Measurements from ENCODE around the gene GSTP1.
"Not testable (repeated sequence)": the region's sequence is repeated elsewhere in the genome, so short reads cannot be mapped to it uniquely, and the experiment has no call there.

Gene GSTP1

DNA sequence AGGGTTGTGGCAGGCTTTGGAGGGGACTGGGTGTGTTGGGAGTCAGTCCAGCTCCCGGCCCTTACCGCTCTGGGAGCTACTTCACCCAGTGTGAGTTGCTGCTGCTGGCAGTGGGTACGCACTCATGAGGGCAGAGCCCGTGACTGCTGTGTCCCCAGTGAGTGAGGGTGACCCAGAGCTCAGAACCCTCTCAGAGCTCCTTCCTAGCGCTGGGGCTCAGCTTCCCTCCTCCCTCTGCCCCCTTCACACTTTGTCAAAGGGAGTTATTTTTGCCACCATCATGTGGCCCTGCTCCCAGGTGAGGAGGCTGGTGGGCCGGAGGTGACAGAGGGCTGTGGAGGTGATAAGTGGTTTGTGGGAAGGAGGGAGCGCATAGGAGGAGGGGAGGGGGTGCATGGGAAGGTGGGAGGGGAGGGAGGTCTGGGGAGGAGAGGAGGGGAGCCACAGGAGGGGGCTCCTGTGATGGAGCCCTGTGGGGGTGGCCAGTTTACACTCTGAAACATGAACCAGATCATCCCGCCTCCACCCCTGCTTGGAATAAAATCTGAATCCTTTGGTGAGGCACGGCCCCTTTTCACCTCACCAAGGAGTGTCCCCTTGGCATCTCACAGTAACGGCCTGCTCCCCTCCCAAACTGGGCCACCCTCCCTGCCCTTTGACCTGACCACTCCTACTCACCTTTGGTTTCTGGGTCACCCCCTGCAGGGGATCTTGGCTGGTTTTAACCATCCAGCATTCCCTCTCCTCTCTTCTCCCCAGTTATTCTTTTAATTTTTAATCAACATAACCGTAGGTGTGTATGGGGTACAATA is 33.0 kb downstream of the GSTP1 start:
- H3K4me3 ChIP-seq (ENCODE audit: insufficient read length, low read depth) = no peak overlapping the region

DNA sequence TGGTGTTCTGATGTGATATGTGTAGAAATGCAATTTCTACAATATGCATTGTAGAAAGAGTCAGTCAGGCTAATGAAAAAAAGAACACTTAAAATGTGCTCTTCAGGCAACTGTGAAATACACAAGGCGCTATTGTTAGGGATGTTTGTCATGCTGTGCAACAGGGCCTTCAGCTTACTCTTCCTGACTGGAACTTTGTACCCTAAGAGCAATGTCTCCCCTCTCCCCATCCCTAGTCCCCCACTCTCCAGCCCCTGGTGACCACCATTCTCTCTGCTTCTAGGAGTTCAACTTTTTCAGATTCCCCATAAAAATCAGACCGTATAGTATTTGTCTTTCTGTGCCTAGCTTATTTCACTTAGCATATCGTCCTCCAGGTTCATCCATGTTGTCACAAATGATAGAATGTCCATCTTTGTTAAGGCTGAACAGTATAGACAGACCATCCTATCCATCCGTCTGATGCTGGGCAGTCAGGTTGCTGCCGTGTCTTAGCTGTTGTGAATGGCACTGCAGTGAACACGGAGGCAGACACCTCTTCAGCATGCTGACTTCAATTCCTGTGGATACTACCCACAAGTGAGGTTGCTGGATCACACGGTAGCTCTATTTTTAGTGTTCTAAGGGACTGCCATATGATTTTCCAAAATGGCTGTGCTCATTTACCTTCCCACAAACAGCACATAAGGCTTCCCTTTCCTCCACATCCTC is 33.8 kb downstream of the GSTP1 start:
- Histone ChIP-seq H3K4me3 (ENCODE audit: insufficient read length, low read depth) (no peak overlapping the region), H3K9ac (ENCODE audit: insufficient read length, low read depth) (peak overlapping the region; percentile 85), H3K9me3 (ENCODE audit: insufficient read depth, low read length) (no peaks in the 10 kb centered on the region), H3K4me1 (ENCODE audit: insufficient read depth, insufficient read length) (peaks cover 35% of the 10 kb centered on the region), H3K36me3 (ENCODE audit: insufficient read depth, insufficient read length, low read length) (peaks cover 19% of the 10 kb centered on the region), H3K27me3 (ENCODE audit: insufficient read depth, insufficient read length) (no peaks in the 10 kb centered on the region)
- no peak for DNase-seq (ENCODE audit: low read depth, low spot score)
- TF ChIP-seq ZNF274 (IDR thresholded peaks at IDR 0.05; ENCODE audit: low read depth, low read length) (no peak), YY1 (IDR thresholded peaks at IDR 0.05; ENCODE audit: insufficient read depth, insufficient read length) (no peak), SUZ12 (IDR thresholded peaks at IDR 0.05; ENCODE audit: extremely low read depth, insufficient read depth, insufficient read length) (no peak)

More for the DNA sequence above, 33.0 kb downstream of the GSTP1 start:
- Histone ChIP-seq H3K9me3 (ENCODE audit: insufficient read depth, low read length) (no peaks in the 10 kb centered on the region), H3K4me1 (ENCODE audit: insufficient read depth, insufficient read length) (peaks cover 35% of the 10 kb centered on the region), H3K36me3 (ENCODE audit: insufficient read depth, insufficient read length, low read length) (peaks cover 26% of the 10 kb centered on the region), H3K27me3 (ENCODE audit: insufficient read depth, insufficient read length) (no peaks in the 10 kb centered on the region), H3K9ac (ENCODE audit: insufficient read length, low read depth) (peak overlapping the region; percentile 58)
- no peak for DNase-seq (ENCODE audit: low read depth, low spot score)
- TF ChIP-seq YY1 (IDR thresholded peaks at IDR 0.05; ENCODE audit: insufficient read depth, insufficient read length) = no peak
- no peak for TF ChIP-seq ZNF274 (IDR thresholded peaks at IDR 0.05; ENCODE audit: low read depth, low read length)
- no peak for TF ChIP-seq SUZ12 (IDR thresholded peaks at IDR 0.05; ENCODE audit: extremely low read depth, insufficient read depth, insufficient read length)

DNA sequence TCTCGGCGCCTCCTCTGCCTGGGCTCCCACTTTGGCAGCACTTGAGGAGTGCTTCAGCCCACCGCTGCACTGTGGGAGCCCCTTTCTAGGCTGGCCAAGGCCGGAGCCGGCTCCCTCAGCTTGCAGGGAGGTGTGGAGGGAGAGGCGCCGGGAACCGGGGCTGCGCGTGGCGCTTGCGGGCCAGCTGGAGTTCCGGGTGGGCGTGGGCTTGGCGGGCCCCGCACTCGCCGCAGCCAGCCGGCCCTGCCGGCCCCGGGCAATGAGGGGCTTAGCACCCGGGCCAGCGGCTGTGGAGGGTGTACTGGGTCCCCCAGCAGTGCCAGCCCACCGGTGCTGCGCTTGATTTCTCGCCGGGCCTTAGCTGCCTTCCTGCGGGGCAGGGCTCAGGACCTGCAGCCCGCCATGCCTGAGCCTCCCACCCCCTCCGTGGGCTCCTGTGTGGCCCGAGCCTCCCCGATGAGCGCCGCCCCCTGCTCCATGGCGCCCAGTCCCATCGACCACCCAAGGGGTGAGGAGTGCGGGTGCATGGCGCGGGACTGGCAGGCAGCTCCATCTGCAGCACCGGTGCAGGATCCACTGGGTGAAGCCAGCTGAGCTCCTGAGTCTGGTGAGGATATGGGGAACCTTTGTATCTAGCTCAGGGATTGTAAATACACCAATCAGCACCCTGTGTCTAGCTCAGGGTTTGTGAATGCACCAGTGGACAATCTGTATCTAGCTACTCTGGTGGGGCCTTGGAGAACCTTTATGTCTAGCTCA is 35.5 kb downstream of the GSTP1 start:
- not testable (repeated sequence) for H3K27me3 ChIP-seq (ENCODE audit: insufficient read depth, insufficient read length); H3K9me3 ChIP-seq (ENCODE audit: insufficient read depth, low read length); H3K36me3 ChIP-seq (ENCODE audit: insufficient read depth, insufficient read length, low read length); DNase-seq (ENCODE audit: low read depth, low spot score)
- Histone ChIP-seq H3K4me1 (ENCODE audit: insufficient read depth, insufficient read length) (peaks cover 27% of the 10 kb centered on the region), H3K9ac (ENCODE audit: insufficient read length, low read depth) (peak overlapping the region; percentile 85), H3K4me3 (ENCODE audit: insufficient read length, low read depth) (peak overlapping the region; percentile 60)

DNA sequence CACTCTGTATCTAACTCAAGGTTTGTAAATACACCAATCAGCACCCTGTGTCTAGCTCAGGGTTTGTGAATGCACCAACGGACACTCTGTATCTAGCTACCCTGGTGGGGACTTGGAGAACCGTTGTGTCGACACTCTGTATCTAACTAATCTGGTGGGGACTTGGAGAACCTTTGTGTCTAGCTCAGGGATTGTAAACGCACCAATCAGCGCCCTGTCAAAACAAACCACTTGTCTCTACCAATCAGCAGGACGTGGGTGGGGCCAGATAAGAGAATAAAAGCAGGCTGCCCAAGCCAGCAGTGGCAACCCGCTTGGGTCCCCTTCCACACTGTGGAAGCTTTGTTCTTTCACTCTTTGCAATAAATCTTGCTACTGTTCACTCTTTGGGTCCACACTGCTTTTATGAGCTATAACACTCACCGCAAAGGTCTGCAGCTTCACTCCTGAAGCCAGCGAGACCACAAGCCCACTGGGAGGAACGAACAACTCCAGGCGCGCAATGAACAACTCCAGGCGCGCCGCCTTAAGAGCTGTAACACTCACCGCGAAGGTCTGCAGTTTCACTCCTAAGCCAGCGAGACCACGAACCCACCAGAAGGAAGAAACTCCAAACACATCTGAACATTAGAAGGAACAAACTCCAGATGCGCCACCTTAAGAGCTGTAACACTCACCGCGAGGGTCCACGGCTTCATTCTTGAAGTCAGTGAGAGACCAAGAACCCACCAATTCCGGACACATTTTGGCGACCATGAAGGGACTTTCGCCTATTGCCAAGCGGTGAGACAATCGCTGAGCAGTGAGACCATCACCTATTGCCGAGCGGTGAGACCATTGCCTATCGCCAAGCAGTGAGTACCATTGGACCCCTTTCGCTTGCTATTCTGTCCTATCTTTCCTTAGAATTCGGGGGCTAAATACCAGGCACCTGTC is 36.3 kb downstream of the GSTP1 start:
- Histone ChIP-seq H3K4me1 (ENCODE audit: insufficient read depth, insufficient read length) (peaks cover 19% of the 10 kb centered on the region), H3K4me3 (ENCODE audit: insufficient read length, low read depth) (peak overlapping the region; percentile 88)

DNA sequence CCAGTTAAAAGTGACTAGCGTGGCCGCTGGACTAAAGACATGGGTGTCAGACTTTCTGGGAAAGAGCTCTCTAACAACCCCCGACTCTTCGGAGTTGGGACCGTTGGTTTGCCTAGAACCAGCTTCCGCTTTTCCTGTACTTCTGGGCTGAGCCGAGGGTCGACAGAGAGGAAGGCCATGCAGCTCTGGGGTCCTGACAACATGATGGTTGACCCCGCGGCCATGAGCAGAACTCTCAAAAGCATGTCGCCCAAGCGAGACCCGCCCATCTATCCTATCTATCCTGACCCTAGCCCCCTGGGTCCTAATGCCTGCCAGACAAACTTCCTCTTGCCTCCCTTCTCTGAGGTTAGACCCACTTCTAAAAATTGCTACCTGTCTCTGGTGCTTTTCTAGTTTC is 37.0 kb downstream of the GSTP1 start:
- not testable (repeated sequence) for H3K36me3 ChIP-seq (ENCODE audit: insufficient read depth, insufficient read length, low read length); H3K27me3 ChIP-seq (ENCODE audit: insufficient read depth, insufficient read length); DNase-seq (ENCODE audit: low read depth, low spot score); H3K9me3 ChIP-seq (ENCODE audit: insufficient read depth, low read length)
- Histone ChIP-seq H3K4me1 (ENCODE audit: insufficient read depth, insufficient read length) (peaks cover 14% of the 10 kb centered on the region), H3K4me3 (ENCODE audit: insufficient read length, low read depth) (peak overlapping the region; percentile 88), H3K9ac (ENCODE audit: insufficient read length, low read depth) (peak overlapping the region; percentile 97)

More for the DNA sequence above, 36.3 kb downstream of the GSTP1 start:
- not testable (repeated sequence) for H3K36me3 ChIP-seq (ENCODE audit: insufficient read depth, insufficient read length, low read length); H3K9me3 ChIP-seq (ENCODE audit: insufficient read depth, low read length); DNase-seq (ENCODE audit: low read depth, low spot score); H3K27me3 ChIP-seq (ENCODE audit: insufficient read depth, insufficient read length)
- peak overlapping the region; percentile 97 for H3K9ac ChIP-seq (ENCODE audit: insufficient read length, low read depth)

DNA sequence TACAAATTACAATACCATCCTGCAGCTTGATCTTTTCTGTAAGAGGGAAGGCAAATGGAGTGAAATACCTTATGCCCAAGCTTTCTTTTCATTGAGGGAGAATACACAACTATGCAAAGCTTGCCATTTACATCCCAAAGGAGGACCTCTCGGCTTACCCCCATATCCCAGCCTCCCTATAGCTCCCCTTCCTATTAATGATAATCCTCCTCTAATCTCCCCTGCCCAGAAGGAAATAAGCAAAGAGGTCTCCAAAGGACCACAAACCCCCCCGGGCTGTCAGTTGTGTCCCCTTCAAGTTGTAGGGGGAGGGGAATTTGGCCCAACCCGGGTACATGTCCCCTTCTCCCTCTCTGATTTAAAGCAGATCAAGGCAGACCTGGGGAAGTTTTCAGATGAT is 38.3 kb downstream of the GSTP1 start:
- not testable (repeated sequence) for H3K9me3 ChIP-seq (ENCODE audit: insufficient read depth, low read length); H3K27me3 ChIP-seq (ENCODE audit: insufficient read depth, insufficient read length); DNase-seq (ENCODE audit: low read depth, low spot score); H3K36me3 ChIP-seq (ENCODE audit: insufficient read depth, insufficient read length, low read length); H3K4me1 ChIP-seq (ENCODE audit: insufficient read depth, insufficient read length)
- Histone ChIP-seq H3K9ac (ENCODE audit: insufficient read length, low read depth) (peak overlapping the region; percentile 34), H3K4me3 (ENCODE audit: insufficient read length, low read depth) (peak overlapping the region; percentile 88)

DNA sequence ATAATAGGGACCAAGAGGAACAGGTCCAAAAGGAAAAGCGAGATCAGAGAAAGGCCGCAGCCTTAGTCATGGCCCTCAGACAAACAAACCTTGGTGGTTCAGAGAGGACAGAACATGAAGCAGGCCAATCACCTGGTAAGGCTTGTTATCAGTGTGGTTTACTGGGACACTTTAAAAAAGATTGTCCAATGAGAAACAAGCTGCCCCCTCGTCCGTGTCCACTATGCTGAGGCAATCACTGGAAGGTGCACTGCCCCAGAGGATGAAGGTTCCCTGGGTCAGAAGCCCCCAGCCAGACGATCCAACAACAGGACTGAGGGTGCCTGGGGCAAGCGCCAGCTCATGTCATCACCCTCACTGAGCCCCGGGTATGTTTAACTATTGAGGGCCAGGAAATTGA is 39.3 kb downstream of the GSTP1 start:
- not testable (repeated sequence) for H3K36me3 ChIP-seq (ENCODE audit: insufficient read depth, insufficient read length, low read length); H3K9ac ChIP-seq (ENCODE audit: insufficient read length, low read depth); DNase-seq (ENCODE audit: low read depth, low spot score); H3K27me3 ChIP-seq (ENCODE audit: insufficient read depth, insufficient read length); H3K9me3 ChIP-seq (ENCODE audit: insufficient read depth, low read length); H3K4me1 ChIP-seq (ENCODE audit: insufficient read depth, insufficient read length); H3K4me3 ChIP-seq (ENCODE audit: insufficient read length, low read depth)

DNA sequence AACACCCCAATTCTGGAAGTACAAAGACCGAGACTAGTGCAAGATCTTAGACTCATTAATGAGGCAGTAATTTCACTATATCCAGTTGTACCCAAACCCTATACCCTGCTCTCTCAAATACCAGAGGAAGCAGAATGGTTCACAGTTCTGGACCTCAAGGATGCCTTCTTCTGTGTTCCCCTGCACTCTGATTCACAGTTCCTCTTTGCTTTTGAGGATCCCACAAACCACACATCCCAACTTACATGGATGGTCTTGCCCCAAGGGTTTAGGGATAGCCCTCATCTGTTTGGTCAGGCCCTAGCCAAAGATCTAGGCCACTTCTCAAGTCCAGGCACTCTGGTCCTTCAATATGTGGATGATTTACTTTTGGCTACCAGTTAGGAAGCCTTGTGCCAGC is 40.2 kb downstream of the GSTP1 start:
- Histone ChIP-seq H3K4me3 (ENCODE audit: insufficient read length, low read depth) (peak overlapping the region; percentile 37), H3K9ac (ENCODE audit: insufficient read length, low read depth) (peak overlapping the region; percentile 68)
- DNase-seq (ENCODE audit: low read depth, low spot score); H3K27me3 ChIP-seq (ENCODE audit: insufficient read depth, insufficient read length); H3K9me3 ChIP-seq (ENCODE audit: insufficient read depth, low read length); H3K4me1 ChIP-seq (ENCODE audit: insufficient read depth, insufficient read length); H3K36me3 ChIP-seq (ENCODE audit: insufficient read depth, insufficient read length, low read length): not testable (repeated sequence)

DNA sequence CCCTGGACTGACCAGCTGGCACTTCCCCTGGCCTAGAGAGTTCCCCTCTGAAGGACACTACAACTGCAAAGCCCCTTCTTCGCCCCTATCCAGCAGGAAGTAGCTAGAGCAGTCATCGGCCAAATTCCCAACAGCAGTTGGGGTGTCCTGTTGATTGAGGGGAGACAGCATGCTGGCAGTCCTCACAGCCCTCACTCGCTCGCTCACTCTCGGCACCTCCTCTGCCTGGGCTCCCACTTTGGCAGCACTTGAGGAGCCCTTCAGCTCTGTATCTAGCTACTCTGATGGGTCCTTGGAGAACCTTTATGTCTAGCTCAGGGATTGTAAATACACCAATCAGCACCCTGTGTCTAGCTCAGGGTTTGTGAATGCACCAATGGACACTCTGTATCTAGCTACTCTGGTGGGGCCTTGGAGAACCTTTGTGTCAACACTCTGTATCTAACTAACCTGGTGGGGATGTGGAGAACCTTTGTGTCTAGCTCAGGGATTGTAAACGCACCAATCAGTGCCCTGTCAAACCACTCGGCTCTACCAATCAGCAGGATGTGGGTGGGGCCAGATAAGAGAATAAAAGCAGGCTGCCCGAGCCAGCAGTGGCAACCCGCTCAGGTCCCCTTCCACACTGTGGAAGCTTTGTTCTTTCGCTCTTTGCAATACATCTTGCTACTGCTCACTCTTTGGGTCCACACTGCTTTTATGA is 42.7 kb downstream of the GSTP1 start:
- H3K9me3 ChIP-seq (ENCODE audit: insufficient read depth, low read length); H3K4me1 ChIP-seq (ENCODE audit: insufficient read depth, insufficient read length); DNase-seq (ENCODE audit: low read depth, low spot score); H3K27me3 ChIP-seq (ENCODE audit: insufficient read depth, insufficient read length); H3K36me3 ChIP-seq (ENCODE audit: insufficient read depth, insufficient read length, low read length): not testable (repeated sequence)
- Histone ChIP-seq H3K9ac (ENCODE audit: insufficient read length, low read depth) (peak overlapping the region; percentile 59), H3K4me3 (ENCODE audit: insufficient read length, low read depth) (peak overlapping the region; percentile 6)
